GM12892 (cell line): Measurements from ENCODE around the gene KIF16B.
"Not testable (repeated sequence)": the region's sequence is repeated elsewhere in the genome, so short reads cannot be mapped to it uniquely, and the experiment has no call there.

ENCODE experiments used
- DNase-seq: peaks from one replicate; pipeline ENCODE4 v3.0.0; 2011; ENCODE audit not compliant: insufficient read length
- FAIRE-seq: peaks from 2 replicates; lab custom pipeline; 2011; peaks lifted over from hg19 to GRCh38; lab: Jason Lieb, UNC
- POLR2A ChIP-seq: IDR thresholded peaks from 2 replicates; pipeline ENCODE4 v1.6.1; 2011; ENCODE audit warnings: low read depth, low read length, control low read depth
- POLR2AphosphoS5 ChIP-seq: IDR thresholded peaks from 2 replicates; pipeline ENCODE4 v1.6.1; 2011; ENCODE audit warnings: low read depth, low read length, control low read depth
- TAF1 ChIP-seq: IDR thresholded peaks from 2 replicates; pipeline ENCODE4 v1.6.1; 2011; ENCODE audit warnings: low read depth, mild to moderate bottlenecking, control low read depth, low read length, borderline replicate concordance

KIF16B gene

GRCh38 chr20:16528078-16528477 lies 45.2 kb downstream of the KIF16B start:
- FAIRE-seq = no peak

GRCh38 chr20:16527438-16527837 lies 45.8 kb downstream of the KIF16B start:
- FAIRE-seq = no peak
- no peak for TF ChIP-seq POLR2AphosphoS5
- TF ChIP-seq TAF1 = no peak
- TF ChIP-seq POLR2A = no peak
- no peak for DNase-seq

More at GRCh38 chr20:16528078-16528477, 45.2 kb downstream of the KIF16B start:
- TF ChIP-seq TAF1 = no peak
- no peak for TF ChIP-seq POLR2A
- TF ChIP-seq POLR2AphosphoS5 = no peak
- DNase-seq = no peak

GRCh38 chr20:16526433-16527380 lies 46.5 kb downstream of the KIF16B start:
- no peak for FAIRE-seq
- TF ChIP-seq POLR2AphosphoS5 (no peak), TAF1 (no peak), POLR2A (no peak)
- no peak for DNase-seq

GRCh38 chr20:16522651-16523050 lies 50.6 kb downstream of the KIF16B start:
- not testable (repeated sequence) for FAIRE-seq, DNase-seq

- TF ChIP-seq TAF1 (no peak), POLR2A (no peak), POLR2AphosphoS5 (no peak)
- DNase-seq (no peak), FAIRE-seq (no peak)
Observed at GRCh38 chr20:16520154-16520553, 53.1 kb downstream of the KIF16B start.

GRCh38 chr20:16519673-16520072 lies 53.6 kb downstream of the KIF16B start:
- not testable (repeated sequence) for FAIRE-seq, DNase-seq

GRCh38 chr20:16518784-16519084 lies 54.5 kb downstream of the KIF16B start:
- DNase-seq (no peak), FAIRE-seq (no peak)
- TF ChIP-seq POLR2A = no peak
- TF ChIP-seq POLR2AphosphoS5 = no peak
- no peak for TF ChIP-seq TAF1

GRCh38 chr20:16517946-16518783 lies 55.1 kb downstream of the KIF16B start:
- FAIRE-seq (no peak), DNase-seq (peak; percentile 9)
- no peak for TF ChIP-seq POLR2A
- no peak for TF ChIP-seq TAF1
- no peak for TF ChIP-seq POLR2AphosphoS5

GRCh38 chr20:16516794-16517193 lies 56.5 kb downstream of the KIF16B start:
- FAIRE-seq (no peak), DNase-seq (no peak)
- TF ChIP-seq POLR2A = no peak

GRCh38 chr20:16515046-16515445 lies 58.2 kb downstream of the KIF16B start:
- TF ChIP-seq POLR2A = no peak
- no peak for TF ChIP-seq TAF1
- no peak for TF ChIP-seq POLR2AphosphoS5
- no peak for FAIRE-seq

GRCh38 chr20:16514140-16514539 lies 59.1 kb downstream of the KIF16B start:
- TF ChIP-seq POLR2AphosphoS5 (no peak), TAF1 (no peak), POLR2A (no peak)
- no peak for FAIRE-seq
- no peak for DNase-seq

More at GRCh38 chr20:16515046-16515445, 58.2 kb downstream of the KIF16B start:
- DNase-seq = no peak

GRCh38 chr20:16505894-16506293 lies 67.4 kb downstream of the KIF16B start:
- DNase-seq (no peak), FAIRE-seq (no peak)
- TF ChIP-seq POLR2A (no peak), POLR2AphosphoS5 (no peak), TAF1 (no peak)
